Colonic mucosa (tissue), 4 donors: Measurements from ENCODE around the gene SHE. TPM values are rescaled to one million over a fixed set of nuclear protein-coding genes. Genes with fewer than 3 reads are reported as not detected.

Experiments used
- DNase-seq: peaks from one replicate; pipeline ENCODE4 v3.0.0-alpha.2; 2020
- H3K27ac ChIP-seq: fragments of 200-600 bp; one replicate; pipeline ENCODE4 v1.8.0; 2021
- H3K27me3 ChIP-seq: fragments of 200-600 bp; one replicate; pipeline ENCODE4 v1.8.0; 2021
- H3K36me3 ChIP-seq: fragments of 200-600 bp; one replicate; pipeline ENCODE4 v1.8.0; 2021
- H3K4me1 ChIP-seq: fragments of 200-600 bp; one replicate; pipeline ENCODE4 v1.8.0; 2021; ENCODE audit warnings: mild to moderate bottlenecking
- H3K4me3 ChIP-seq: fragments of 200-600 bp; one replicate; pipeline ENCODE4 v1.8.0; 2021
- H3K9ac ChIP-seq, 2 donors: one replicate each; pipeline ENCODE4 v1.7.0; 2013; ENCODE audit warnings: control low read depth in 2 of 2, low read depth in 2 of 2, low read length in 2 of 2
- H3K9me3 ChIP-seq: fragments of 200-600 bp; one replicate; pipeline ENCODE4 v1.8.0; 2021
- intact Hi-C: fragments of 100-400 bp; cut with DNase I; formaldehyde crosslinking; loops from one replicate; pipeline ENCODE4 v1.14.1; 2022
- total RNA-seq, 2 donors: library from RNA; stranded (reverse); fragmentation: NEBNext Ultra II Directional in 1 of 2; extraction: Animal tissue kit (Norgen Biotek cat#: 25700) in 1 of 2; gene quantifications; one replicate each; pipeline ENCODE4 v1.2.1, GENCODE V29; 2021
- TF ChIP-seq, protein P1 (sequence below): fragments of 200-600 bp; IDR thresholded peaks from one replicate; pipeline ENCODE4 v1.8.0; 2022; ENCODE audit warnings: antibody characterized with exemption, mild to moderate bottlenecking
- donor health status: healthy.
- donor health status: DM: no; HTN: no; CAD: no.
- donor health status: DM: no; HTN: no; CAD: no.

Gene SHE
- total RNA-seq, 2 donors from 2014 or later: 1.7 to 3.9 TPM

DNA sequence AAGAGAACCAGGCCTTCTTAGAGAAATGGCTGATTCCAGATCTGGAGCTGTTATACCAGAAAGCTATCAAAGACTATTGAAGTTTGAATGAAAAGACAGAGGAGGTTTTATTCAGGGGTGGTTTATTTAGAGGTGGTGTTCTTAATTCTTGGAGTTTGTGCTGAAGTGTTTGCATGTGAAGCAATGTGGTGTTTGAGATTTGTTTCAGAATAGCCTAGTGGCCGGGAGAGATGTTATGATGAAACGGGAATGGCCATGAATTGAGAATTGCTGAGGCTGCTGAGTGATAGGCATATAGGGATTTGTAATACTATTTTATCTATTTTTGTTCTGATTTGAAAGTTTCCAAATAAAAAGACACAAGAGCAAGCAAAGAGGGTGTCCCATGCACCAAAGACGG, 10.5 kb upstream of the SHE start:
- DNase-seq: no peak
- H3K4me1 ChIP-seq: no peaks in the 10 kb centered on the region
- TF ChIP-seq, protein P1, sequence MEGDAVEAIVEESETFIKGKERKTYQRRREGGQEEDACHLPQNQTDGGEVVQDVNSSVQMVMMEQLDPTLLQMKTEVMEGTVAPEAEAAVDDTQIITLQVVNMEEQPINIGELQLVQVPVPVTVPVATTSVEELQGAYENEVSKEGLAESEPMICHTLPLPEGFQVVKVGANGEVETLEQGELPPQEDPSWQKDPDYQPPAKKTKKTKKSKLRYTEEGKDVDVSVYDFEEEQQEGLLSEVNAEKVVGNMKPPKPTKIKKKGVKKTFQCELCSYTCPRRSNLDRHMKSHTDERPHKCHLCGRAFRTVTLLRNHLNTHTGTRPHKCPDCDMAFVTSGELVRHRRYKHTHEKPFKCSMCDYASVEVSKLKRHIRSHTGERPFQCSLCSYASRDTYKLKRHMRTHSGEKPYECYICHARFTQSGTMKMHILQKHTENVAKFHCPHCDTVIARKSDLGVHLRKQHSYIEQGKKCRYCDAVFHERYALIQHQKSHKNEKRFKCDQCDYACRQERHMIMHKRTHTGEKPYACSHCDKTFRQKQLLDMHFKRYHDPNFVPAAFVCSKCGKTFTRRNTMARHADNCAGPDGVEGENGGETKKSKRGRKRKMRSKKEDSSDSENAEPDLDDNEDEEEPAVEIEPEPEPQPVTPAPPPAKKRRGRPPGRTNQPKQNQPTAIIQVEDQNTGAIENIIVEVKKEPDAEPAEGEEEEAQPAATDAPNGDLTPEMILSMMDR: no peak
- no peaks in the 10 kb centered on the region for H3K9me3 ChIP-seq
- no peaks in the 10 kb centered on the region for H3K36me3 ChIP-seq
- no peak overlapping the region for H3K9ac ChIP-seq
- H3K4me3 ChIP-seq: no peak overlapping the region
- intact Hi-C loops: no loop called here
- H3K27me3 ChIP-seq: no peaks in the 10 kb centered on the region
- H3K27ac ChIP-seq: no peak overlapping the region

DNA sequence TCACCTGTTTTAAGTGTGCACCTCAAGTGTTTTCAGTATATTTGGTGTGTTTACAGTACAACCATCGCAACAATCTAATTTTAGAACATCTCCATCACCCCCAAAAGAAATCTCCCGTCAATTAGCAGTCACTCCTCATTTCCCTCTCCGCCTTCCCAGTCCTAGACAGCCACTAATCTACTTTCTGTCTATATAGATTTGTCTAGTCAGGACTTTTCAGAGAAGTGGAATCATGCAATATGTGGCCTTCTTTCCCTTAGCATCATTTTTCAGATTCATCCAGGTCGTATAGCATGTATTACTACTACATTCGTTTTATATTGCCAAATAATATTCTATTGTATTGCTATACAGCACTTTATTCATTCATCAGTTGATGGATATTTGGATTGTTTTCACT, 1.7 kb upstream of the SHE start:
- no peak overlapping the region for H3K4me3 ChIP-seq
- no peak overlapping the region for H3K27ac ChIP-seq
- no peaks in the 10 kb centered on the region for H3K9me3 ChIP-seq
- H3K9ac ChIP-seq: no peak overlapping the region
- intact Hi-C loops: no loop called here
- no peaks in the 10 kb centered on the region for H3K4me1 ChIP-seq
- H3K27me3 ChIP-seq: peaks cover 32% of the 10 kb centered on the region
- DNase-seq: no peak
- TF ChIP-seq, protein P1: no peak
- H3K36me3 ChIP-seq: no peaks in the 10 kb centered on the region

DNA sequence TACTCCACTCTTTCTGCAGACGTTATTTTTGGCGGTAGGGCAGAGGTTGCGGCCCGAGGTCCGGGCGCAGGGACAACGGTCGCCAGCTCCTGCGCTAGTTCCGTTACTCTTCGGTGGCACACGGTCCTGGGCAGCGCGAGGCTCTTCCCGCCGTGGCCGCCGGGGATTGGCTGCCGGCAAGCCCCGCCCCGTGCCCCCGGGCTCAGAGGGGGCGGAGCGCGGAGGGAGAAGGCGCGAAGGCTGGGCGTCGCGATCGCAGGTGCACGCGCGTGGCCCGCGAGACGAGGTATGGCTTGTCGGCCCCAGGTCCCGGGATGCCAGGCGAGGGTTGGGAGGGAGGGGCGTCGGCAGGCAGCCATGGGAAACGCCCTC, 518 bp upstream of the SHE start:
- Histone ChIP-seq H3K4me3 (no peak overlapping the region), H3K27me3 (peaks cover 32% of the 10 kb centered on the region)

DNA sequence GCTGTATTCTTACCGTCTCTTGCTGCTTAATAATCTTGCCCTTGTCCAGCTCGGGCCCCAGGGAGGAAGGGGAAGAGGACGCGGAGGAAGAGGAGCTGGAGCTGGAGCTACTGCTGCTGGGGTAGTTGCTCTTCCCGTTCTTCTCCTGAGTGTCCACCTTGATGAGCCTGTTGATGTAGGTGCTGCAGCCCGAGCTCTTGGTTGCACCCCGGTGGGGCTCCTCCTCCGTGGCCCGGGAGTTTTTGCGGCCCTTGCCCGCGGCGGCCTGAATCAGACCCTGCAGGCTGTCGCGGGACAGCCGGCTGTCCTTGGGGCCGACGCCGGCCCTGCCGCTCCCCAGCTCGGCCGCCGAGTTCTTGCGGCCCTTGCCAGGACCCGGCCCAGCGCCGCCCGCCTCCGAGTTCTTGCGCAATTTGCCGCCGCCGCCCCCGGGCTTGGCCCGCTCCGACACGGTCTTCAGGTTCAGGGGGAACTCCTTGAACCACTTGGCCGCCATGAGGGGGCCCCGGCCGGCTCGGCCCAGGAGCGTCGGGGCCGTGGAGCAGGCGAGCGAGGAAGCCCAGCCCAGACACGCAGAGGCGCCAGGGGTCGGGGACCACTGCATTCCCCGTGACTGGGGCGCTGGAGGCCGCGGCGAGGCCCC, 668 bp downstream of the SHE start:
- Histone ChIP-seq H3K36me3 (no peaks in the 10 kb centered on the region), H3K9ac (peak overlapping the region in 1 of 2 donors; percentile 48), H3K27me3 (peaks cover 32% of the 10 kb centered on the region), H3K4me3 (peak overlapping the region; percentile 39), H3K4me1 (no peaks in the 10 kb centered on the region), H3K27ac (no peak overlapping the region), H3K9me3 (no peaks in the 10 kb centered on the region)
- TF ChIP-seq, protein P1: no peak
- intact Hi-C loops: no loop called here
- peak; percentile 40 for DNase-seq

More for the DNA sequence above, 518 bp upstream of the SHE start:
- no peaks in the 10 kb centered on the region for H3K36me3 ChIP-seq
- no peak overlapping the region for H3K27ac ChIP-seq
- no peaks in the 10 kb centered on the region for H3K4me1 ChIP-seq
- no peaks in the 10 kb centered on the region for H3K9me3 ChIP-seq
- intact Hi-C loops: no loop called here
- TF ChIP-seq, protein P1: no peak
- no peak overlapping the region for H3K9ac ChIP-seq
- DNase-seq: no peak

DNA sequence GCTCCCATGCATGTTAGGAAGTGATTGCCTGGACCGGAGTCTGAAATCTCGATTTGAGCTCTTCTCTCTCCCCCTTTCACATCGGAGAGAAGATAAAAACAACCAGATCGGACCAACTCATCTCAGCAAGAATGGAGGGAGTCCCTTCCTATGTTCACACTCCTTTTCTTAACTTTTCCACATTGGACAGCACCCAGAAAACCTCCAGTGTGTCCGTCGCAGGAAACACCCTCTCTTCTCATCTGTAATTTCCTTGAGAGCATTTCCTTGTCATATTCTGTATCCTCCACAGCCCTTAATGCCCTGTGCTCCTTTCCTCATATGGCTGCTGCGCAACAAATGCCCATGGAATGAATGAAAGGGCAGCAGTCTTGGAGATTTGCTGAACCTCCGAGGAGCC, 1.7 kb downstream of the SHE start:
- Histone ChIP-seq H3K4me1 (no peaks in the 10 kb centered on the region), H3K36me3 (no peaks in the 10 kb centered on the region), H3K27me3 (peaks cover 32% of the 10 kb centered on the region), H3K9me3 (no peaks in the 10 kb centered on the region), H3K9ac (peak overlapping the region in 1 of 2 donors; percentile 34), H3K4me3 (peak overlapping the region; percentile 39), H3K27ac (no peak overlapping the region)
- DNase-seq: no peak
- intact Hi-C loops: no loop called here
- TF ChIP-seq, protein P1: no peak
